ENCODE measurements around the gene TRIM28. TPM values are rescaled to one million over a fixed set of nuclear protein-coding genes. Genes with fewer than 3 reads are reported as not detected.
A peak's percentile ranks its signal among the peaks of the same experiment; 100 is the strongest.
"Not testable (repeated sequence)": the region's sequence is repeated elsewhere in the genome, so short reads cannot be mapped to it uniquely, and the experiment has no call there.

TRIM28 gene
- polyA plus RNA-seq, 5 donors, result 459 to 685 (median 528) TPM

- DNase-seq, result peak; percentile 94 to 96
Observed at GRCh38 chr19:58575183-58576041, 31.5 kb downstream of the TRIM28 start.

- not testable (repeated sequence) for DNase-seq
Observed at GRCh38 chr19:58577581-58577980, 33.7 kb downstream of the TRIM28 start.

GRCh38 chr19:58578012-58578925 is 34.4 kb downstream of the TRIM28 start:
- DNase-seq, result no peak

- no peak for DNase-seq
Observed at GRCh38 chr19:58579473-58580142, 35.7 kb downstream of the TRIM28 start.

- peak; percentile 80 to 82 for DNase-seq
Observed at GRCh38 chr19:58581227-58582141, 37.6 kb downstream of the TRIM28 start.

GRCh38 chr19:58582985-58583384 is 39.1 kb downstream of the TRIM28 start:
- DNase-seq, result no peak

GRCh38 chr19:58584498-58585441 is 40.9 kb downstream of the TRIM28 start:
- no peak for DNase-seq

GRCh38 chr19:58585442-58586132 is 41.7 kb downstream of the TRIM28 start:
- no peak for DNase-seq

- no peak for DNase-seq
Observed at GRCh38 chr19:58586133-58586765, 42.4 kb downstream of the TRIM28 start.

Other genes starting within 250 kb of the TRIM28 start
- gene ERVK3-1, start 238.7 kb upstream of the TRIM28 start, polyA plus RNA-seq (ENCODE audit: insufficient read depth in 1 of 5, insufficient read length in 5 of 5, low replicate concordance in 1 of 5), result 10 to 100 TPM; 50.7 to 57.1 (median 53.8) TPM
- 1 to 10 TPM; 3.6 to 4.5 (median 3.9) TPM for gene ZSCAN22, start 217.1 kb upstream of the TRIM28 start, polyA plus RNA-seq (ENCODE audit: insufficient read depth in 1 of 5, insufficient read length in 5 of 5, low replicate concordance in 1 of 5)
- 1 to 10 TPM in 3 of 5 donors, under 1 TPM in 2; 0.90 to 4.6 (median 1.9) TPM for gene A1BG, start 190.6 kb upstream of the TRIM28 start, polyA plus RNA-seq (ENCODE audit: insufficient read depth in 1 of 5, insufficient read length in 5 of 5, low replicate concordance in 1 of 5)
- 1 to 10 TPM; 2.5 to 4.7 (median 3.0) TPM for gene ZNF497, start 181.3 kb upstream of the TRIM28 start, polyA plus RNA-seq (ENCODE audit: insufficient read depth in 1 of 5, insufficient read length in 5 of 5, low replicate concordance in 1 of 5)
- gene ZNF837, start 163.0 kb upstream of the TRIM28 start, polyA plus RNA-seq (ENCODE audit: insufficient read depth in 1 of 5, insufficient read length in 5 of 5, low replicate concordance in 1 of 5), result 1 to 10 TPM; 1.4 to 4.2 (median 2.2) TPM
- gene RPS5, start 156.8 kb upstream of the TRIM28 start, polyA plus RNA-seq (ENCODE audit: insufficient read depth in 1 of 5, insufficient read length in 5 of 5, low replicate concordance in 1 of 5), result 1,000 to 10,000 TPM; 1,196 to 1,701 (median 1,259) TPM
- not detected for gene RNF225, start 148.4 kb upstream of the TRIM28 start, polyA plus RNA-seq (ENCODE audit: insufficient read depth in 1 of 5, insufficient read length in 5 of 5, low replicate concordance in 1 of 5)
- gene ZNF584, start 135.4 kb upstream of the TRIM28 start, polyA plus RNA-seq (ENCODE audit: insufficient read depth in 1 of 5, insufficient read length in 5 of 5, low replicate concordance in 1 of 5), result 10 to 100 TPM in 2 of 5 donors, 1 to 10 TPM in 3; 8.0 to 11.3 (median 9.9) TPM
- gene ZNF132, start 103.9 kb upstream of the TRIM28 start, polyA plus RNA-seq (ENCODE audit: insufficient read depth in 1 of 5, insufficient read length in 5 of 5, low replicate concordance in 1 of 5), result 10 to 100 TPM in 4 of 5 donors, 1 to 10 TPM in 1; 7.8 to 11.3 (median 10.7) TPM
- 1 to 10 TPM; 4.6 to 8.0 (median 6.7) TPM for gene ZNF324B, start 92.4 kb upstream of the TRIM28 start, polyA plus RNA-seq (ENCODE audit: insufficient read depth in 1 of 5, insufficient read length in 5 of 5, low replicate concordance in 1 of 5)
- gene ZNF324, start 77.0 kb upstream of the TRIM28 start, polyA plus RNA-seq (ENCODE audit: insufficient read depth in 1 of 5, insufficient read length in 5 of 5, low replicate concordance in 1 of 5), result 10 to 100 TPM in 1 of 5 donors, 1 to 10 TPM in 4; 6.8 to 10.1 (median 8.5) TPM
- gene ZNF446, start 67.7 kb upstream of the TRIM28 start, polyA plus RNA-seq (ENCODE audit: insufficient read depth in 1 of 5, insufficient read length in 5 of 5, low replicate concordance in 1 of 5), result 10 to 100 TPM; 12.0 to 16.5 (median 14.0) TPM
- 1 to 10 TPM; 5.8 to 9.5 (median 7.8) TPM for gene SLC27A5, start 32.1 kb upstream of the TRIM28 start, polyA plus RNA-seq (ENCODE audit: insufficient read depth in 1 of 5, insufficient read length in 5 of 5, low replicate concordance in 1 of 5)
- gene ZBTB45, start 24.3 kb upstream of the TRIM28 start, polyA plus RNA-seq (ENCODE audit: insufficient read depth in 1 of 5, insufficient read length in 5 of 5, low replicate concordance in 1 of 5), result 10 to 100 TPM in 2 of 5 donors, 1 to 10 TPM in 3; 7.2 to 17.2 (median 9.1) TPM
- 100 to 1,000 TPM in 1 of 5 donors, 10 to 100 TPM in 4; 83.6 to 114 (median 94.7) TPM for gene CHMP2A, start 11.0 kb downstream of the TRIM28 start, polyA plus RNA-seq (ENCODE audit: insufficient read depth in 1 of 5, insufficient read length in 5 of 5, low replicate concordance in 1 of 5)
- 10 to 100 TPM; 64.8 to 90.5 (median 77.1) TPM for gene UBE2M, start 14.5 kb downstream of the TRIM28 start, polyA plus RNA-seq (ENCODE audit: insufficient read depth in 1 of 5, insufficient read length in 5 of 5, low replicate concordance in 1 of 5)
- 10 to 100 TPM; 27.0 to 49.9 (median 40.9) TPM for gene MZF1, start 29.3 kb downstream of the TRIM28 start, polyA plus RNA-seq (ENCODE audit: insufficient read depth in 1 of 5, insufficient read length in 5 of 5, low replicate concordance in 1 of 5)